Activated T-cell treated with anti-CD3 and anti-CD28 coated beads for 24 hours (primary cell): ENCODE measurements around the gene SEC23B.
"Not testable (repeated sequence)": the region's sequence is repeated elsewhere in the genome, so short reads cannot be mapped to it uniquely, and the experiment has no call there.

ENCODE experiments used
- DNase-seq: peaks from one replicate; pipeline ENCODE4 v3.0.0-alpha.2; 2020; ENCODE audit warnings: low read depth

SEC23B gene

DNA sequence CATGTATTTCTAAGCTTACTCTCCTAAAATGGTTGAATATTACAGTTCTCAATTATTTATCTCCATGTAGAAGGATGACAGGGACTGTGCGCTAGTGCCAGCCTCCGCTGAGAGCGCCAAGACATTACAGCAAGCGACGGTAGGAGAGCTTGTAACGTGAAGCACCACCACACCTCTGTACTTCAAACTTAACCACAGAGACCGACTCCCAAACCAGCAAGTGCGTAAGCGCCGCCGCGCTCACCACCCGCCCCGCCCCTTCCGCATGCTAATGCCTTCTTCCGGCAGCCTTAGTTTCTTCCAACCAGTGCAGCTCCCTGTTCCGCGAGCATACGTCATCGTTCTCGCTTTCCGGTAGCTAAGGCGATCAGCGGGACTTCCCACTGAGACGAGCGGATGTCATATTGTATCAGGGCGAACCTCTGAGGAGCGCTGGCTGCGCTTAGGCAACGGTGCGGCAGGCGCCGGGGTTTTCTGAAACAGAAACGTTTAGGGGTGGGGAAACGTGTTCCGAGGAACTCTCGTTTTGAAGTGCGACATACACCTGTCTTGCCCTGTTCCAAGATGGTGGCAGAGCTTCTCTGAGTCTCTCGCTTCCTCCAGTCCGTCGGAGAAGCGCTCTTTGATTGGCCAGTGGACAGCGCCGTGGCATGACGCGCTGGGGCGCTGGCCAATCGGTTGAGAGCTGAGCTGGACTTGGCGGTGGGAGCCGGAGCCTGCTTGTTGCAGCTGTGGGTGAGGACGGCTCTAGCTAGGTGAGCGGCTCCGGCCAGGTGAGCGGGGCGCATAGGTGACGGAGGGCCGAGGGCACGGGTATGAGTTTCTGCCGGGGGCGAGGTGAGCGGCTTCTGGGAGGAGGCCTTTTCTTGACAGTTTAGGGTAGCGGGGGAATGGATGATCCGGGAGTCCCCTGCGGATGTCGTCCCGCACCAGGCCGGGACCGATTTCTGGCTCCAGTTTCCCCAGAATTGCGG is at the start of gene SEC23B:
TSS of gene SEC23B (plus strand) at position 723 of the 974 bp plus-strand sequence. CDS start 2,896 bp downstream, outside the sequence.
- DNase-seq = peak; percentile 96

GRCh38 chr20:18465536-18466200 is 42.1 kb upstream of the SEC23B start:
- no peak for DNase-seq

DNA sequence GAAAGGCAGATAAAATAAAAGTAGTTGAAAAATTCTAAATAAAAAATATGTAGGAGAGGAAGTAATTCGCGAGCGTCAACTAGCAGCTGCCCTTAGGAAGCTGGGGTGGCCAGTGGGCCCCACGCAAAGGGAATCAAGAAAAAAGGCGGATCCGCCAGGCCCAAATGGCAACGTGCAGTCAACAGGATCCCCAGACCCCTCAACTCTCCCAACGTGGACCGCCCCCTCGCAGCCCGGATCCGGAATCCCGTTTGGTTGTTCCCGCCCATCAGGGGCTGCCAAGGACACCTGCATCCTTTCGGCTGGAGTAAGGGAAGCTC is 41.2 kb upstream of the SEC23B start:
- no peak for DNase-seq

DNA sequence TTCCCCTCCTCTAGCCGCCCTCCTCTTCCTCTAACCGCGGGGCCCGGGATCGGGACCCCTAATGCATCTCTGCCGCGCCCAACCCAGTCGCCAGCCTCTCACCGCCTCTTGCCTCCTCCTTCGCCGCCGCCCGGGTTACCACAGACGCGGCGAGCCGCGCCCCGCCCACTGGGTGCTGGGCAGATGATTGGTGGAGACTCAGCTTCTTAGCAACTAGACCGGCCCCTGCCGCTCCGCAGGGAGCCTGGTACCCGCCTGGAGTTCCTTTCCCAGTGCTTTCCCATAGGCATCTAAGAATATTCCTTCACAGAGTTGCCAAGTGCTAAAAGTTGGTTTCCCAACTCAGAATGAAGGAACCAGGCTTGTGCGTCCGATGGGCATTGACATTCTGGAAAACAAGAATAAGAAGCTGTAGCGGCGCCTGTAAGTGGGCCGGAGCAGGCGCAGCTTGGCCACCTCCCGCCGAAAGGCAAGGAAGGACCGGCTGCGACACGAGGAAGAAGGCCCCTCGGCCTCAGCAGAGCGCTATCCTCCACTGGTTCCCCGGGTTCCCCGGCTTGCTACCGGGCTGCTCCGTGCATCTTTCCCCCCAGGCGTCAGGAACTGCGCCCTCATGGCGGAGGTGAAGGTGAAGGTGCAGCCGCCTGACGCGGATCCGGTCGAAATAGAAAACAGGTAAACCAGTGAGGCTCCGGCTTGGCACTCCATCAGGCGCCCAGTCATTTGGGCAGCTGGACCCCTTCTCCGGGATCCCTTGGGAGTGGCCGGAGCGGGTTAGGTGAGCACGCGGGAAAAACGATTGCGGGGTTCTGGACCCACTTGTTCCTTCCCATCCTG is 40.6 kb upstream of the SEC23B start, which contains the start of the genes DZANK1 and POLR3F:
TSS of gene DZANK1 (minus strand) at position 137 of the 837 bp plus-strand sequence. CDS start 1,672 bp downstream, outside the sequence.
TSS of gene POLR3F (plus strand) at position 497 of the 837 bp plus-strand sequence. CDS start at position 614, 117 bp downstream.
- DNase-seq = peak; percentile 89

GRCh38 chr20:18477218-18477617 is 30.5 kb upstream of the SEC23B start:
- no peak for DNase-seq

DNA sequence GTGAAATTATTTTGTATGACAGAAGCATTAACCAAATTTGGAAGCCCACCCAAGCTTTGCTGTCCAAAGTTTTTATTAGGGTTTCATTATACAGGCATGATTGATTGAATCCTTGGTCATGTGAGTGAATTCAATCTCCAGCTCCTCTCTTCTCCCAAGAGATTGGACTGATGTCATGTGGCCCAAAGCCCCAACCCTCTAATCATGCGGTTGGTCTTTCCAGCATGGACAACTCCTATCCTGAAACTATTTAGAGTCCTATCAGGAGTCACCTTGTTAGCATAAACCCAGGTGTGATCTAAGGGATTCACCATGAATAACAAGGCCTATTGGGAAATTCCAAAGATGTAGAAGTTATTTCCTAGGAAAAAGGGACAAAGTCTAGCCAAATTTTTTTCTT is 29.9 kb upstream of the SEC23B start:
- DNase-seq = no peak

- no peak for DNase-seq
These were observed 26.1 kb upstream of the SEC23B start for GRCh38 chr20:18481596-18481995.

DNA sequence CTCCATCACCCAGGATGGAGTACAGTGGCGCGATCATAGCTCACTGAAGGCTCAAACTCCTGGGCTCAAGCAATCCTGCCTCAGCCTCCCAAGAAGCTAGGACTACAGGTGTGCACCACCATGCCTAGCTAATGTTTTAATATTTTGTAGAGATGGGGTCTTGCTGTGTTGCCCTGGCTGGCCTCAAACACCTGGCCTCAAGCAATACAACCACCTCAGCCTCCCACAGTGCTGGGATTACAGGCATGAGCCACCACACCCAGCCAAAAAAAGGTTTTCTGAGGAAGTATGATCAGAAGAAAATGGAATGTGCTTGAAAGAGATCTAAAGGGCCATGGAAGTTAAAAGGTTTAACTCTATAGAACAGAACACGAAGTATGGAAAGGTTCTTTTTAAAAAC is 19.4 kb upstream of the SEC23B start:
- no peak for DNase-seq

- no peak for DNase-seq
These were observed 11.7 kb upstream of the SEC23B start for GRCh38 chr20:18496042-18496441.

GRCh38 chr20:18496740-18497592 is 10.8 kb upstream of the SEC23B start, which contains the start of gene RBBP9:
RBBP9 (minus strand) TSS chr20:18497225; CDS start chr20:18497167, 58 bp downstream.
- DNase-seq = peak; percentile 73

- no peak for DNase-seq
These were observed 10.1 kb upstream of the SEC23B start for GRCh38 chr20:18497603-18498002.

DNA sequence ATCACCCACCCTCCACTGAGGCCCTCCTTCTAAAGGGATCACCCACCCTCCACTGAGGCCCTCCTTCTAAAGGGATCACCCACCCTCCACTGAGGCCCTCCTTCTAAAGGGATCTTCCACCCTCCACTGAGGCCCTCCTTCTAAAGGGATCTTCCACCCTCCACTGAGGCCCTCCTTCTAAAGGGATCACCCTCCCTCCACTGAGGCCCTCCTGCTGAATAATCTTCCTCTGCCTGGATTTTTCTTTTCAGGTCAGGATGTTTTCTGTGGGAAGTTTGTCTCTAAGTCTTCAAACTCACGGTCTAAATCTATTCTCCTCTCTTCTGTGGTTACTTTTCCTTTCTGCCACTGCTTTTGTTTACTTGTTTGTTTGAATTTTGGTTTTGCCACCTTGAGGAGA is 6.1 kb upstream of the SEC23B start:
- not testable (repeated sequence) for DNase-seq

GRCh38 chr20:18504479-18505060 is 3.2 kb upstream of the SEC23B start:
- DNase-seq = no peak

DNA sequence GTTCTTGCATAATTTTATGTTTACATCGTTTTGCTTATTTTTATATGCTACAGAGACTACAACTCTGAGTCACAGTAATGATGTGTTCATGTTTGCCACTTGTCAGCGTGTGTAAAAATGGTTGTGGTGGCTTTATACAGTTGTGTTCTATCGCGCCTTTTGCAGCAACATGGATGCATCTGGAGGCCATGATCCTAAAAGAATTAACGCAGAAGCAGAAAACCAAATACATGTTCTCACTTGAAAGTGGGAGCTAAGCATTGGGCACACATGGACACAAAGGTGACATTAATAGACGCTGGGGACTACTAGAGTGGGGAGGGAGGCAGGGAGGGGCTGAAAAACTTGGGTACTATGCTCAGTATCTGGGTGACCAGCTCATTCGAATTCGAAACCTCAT is 996 bp upstream of the SEC23B start:
- no peak for DNase-seq

GRCh38 chr20:18511571-18511970 is 3.8 kb downstream of the SEC23B start:
- no peak for DNase-seq

GRCh38 chr20:18513208-18513607 is 5.5 kb downstream of the SEC23B start:
- no peak for DNase-seq

DNA sequence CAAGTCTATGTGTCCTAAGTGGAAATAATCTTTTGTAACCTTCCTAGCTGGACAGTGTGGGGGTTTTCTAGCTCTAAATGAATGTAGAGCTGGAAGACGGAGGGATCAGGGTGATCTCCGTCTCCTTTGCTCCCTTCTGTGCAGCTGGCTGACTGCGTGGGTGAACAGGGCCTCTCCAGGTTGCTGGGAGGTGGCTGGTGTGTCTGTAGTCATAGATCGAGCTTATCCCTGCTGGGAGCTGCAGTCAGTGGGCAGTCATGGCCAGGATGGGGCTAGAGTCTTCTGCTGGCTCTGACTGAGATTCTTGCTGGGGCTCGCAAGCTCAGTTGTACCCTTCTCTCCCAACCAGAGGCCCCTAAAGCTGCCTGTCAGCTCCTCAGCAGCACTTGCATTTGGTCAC is 6.4 kb downstream of the SEC23B start:
- no peak for DNase-seq

GRCh38 chr20:18515973-18516372 is 8.2 kb downstream of the SEC23B start:
- DNase-seq = no peak

DNA sequence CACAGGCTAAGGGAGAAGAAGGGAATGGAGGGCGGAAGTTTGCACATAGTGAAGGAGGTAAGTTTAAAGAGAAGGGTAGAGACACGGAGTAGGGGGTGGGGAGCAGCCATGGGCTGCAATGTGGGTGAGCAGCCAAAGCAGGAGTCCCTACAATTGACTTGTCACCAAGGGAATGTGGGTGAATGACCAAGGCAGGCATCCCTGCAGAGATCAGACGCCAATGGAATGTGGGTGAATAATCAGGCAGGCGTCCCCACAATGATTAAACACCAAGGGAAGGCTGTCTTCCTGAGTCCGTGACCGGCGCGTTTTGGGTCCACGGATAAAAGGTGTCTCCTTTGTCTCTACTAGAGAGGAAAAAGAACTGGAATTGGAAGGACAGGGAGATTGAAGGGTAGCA is 14.3 kb downstream of the SEC23B start:
- not testable (repeated sequence) for DNase-seq

DNA sequence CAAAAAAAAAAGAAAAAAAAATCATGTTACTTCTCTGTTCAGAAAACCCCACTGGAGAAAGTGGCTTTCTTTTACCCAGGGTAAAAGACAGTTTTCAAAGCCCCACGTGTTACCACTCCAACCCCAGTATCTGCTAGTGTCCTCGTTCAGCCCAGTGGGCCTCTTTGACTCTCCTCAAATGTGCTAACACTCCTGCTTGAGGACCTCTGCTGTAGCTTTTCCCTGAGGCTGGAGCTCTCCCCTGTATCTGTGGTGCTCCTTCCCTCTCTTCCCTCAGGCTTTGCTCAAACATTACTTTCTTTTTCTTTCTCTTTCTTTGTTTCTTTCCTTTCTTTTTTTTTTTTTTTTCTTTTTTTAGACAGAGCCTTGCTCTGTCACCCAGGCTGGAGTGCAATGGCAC is 15.3 kb downstream of the SEC23B start:
- DNase-seq = no peak

DNA sequence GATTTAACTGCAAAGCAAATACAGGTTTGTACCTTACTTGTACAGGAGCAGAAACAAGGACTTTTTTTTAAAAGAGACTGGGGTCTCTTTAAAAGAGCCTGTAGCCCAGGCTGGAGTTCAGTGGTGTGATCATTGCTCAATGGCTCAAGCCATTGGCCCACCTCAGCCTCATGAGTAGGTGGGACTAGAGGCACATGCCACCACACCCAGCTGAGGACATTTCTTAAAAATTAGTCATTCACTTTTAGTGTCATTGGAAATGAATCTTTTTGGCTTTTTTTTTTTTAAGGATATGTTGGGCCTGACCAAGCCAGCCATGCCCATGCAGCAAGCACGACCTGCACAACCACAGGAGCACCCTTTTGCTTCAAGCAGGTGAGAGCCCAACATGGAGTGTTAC is 16.9 kb downstream of the SEC23B start:
- no peak for DNase-seq
